ENCODE results near the gene PRLHR.

Gene PRLHR

DNA sequence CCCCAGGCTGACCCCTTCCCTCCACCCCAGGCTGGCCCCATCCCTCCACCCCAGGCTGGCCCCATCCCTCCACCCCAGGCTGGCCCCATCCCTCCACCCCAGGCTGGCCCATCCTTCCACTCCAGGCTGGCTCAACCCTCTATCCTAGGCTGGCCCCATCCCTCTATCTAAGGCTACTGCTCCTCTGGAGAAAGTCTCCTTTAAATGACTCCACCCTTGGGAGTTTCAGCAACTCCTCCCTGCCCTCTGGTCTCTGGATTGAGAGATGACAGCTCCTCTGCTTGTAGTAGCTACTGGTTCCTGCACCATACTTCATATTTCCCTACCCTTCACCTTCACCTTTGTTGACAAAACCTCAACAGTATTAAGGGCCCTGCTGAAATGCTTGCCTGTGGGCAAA, 8.5 kb downstream of the PRLHR start:
- DNase-seq = no peak

DNA sequence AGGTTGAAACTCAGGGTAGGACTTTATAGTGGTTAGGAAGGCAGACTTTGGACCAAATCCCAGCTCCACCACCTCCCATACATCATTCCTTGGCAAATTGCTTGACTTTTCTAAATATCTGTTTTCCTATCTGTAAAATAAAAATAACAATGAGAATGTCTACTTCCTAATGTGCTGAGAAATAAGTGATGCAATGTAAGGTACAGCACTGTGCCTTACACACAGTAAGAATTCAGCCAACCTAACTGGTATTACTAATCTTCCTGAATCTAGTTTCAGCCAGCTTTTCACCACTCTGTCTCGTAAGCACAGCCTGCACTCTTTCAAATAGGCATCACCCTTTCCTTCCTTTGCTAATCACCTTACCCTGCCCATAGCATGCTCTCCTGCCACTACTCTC, 9.7 kb downstream of the PRLHR start:
- no peak for DNase-seq

DNA sequence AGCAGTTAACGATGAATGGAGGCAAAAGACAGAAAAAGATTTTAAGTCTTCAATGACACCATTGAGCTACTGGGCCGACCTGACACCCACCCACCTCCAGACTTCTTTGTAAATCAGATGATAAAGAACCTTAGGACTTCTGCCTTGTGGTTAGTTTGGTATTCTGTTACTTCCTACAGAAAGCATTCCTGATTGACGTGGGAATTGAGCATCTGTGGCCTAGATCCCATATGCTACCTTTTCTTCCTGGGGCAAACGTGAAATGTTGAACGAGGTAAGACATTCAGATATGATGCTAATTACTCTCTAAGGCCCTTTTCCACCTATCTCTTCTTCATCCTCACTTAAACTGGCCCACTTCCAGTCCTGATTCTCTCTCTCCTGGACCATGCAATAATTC, 10.2 kb downstream of the PRLHR start:
- DNase-seq = no peak

DNA sequence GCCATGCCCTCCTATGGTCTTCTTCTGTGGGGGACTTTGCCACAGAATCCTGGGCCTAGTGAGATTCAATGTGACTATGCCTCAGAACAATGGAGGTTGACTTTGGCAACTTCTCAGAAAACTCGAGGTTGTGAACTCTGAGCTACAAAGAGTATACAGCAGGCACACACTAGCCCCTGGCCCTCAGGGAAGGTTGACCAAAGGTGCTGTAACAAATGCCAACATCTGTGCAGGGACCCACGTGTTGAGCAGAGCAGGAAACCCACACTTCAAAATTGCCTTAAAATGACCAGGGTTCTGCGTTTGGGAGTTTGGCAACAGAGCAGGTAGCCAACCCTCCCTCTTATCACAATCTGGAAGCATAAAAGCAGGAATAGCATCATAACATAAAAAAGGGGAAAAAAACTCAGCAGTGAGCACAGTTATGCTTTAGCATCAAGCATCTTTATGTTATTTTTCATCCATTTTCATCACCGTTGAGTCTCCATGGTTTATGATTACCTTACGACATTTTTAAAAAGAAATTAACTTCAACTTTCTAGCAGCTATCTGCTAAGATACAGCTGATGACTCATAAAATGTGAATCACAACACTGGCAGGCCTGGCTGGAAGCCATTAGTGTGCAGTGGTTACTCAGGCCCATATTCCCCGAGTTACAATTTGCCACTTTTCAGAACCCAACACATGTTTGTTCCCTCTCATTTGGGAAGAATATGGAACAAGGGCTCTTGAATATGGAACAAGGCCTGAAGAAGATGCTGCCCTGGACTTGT, 11.1 kb downstream of the PRLHR start:
- no peak for DNase-seq

DNA sequence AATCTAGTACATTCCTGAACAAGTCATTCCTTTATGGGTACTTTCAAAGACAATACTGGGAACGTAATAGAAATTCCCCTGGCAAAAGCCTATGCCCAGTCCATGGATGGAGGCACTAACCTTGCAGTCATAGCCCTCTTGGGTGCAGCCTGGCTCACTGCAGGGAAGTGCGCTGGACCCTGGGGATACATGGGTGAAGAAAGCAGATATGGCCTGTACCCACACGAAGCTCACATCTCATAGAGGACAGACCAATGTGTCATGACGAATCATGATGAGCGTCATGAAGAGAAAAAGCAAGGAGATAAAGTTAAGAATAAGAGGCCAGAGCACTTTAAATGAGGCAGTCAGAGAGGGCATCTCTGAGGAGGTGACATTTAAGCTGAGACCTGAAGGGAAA, 11.8 kb downstream of the PRLHR start:
- DNase-seq = no peak

DNA sequence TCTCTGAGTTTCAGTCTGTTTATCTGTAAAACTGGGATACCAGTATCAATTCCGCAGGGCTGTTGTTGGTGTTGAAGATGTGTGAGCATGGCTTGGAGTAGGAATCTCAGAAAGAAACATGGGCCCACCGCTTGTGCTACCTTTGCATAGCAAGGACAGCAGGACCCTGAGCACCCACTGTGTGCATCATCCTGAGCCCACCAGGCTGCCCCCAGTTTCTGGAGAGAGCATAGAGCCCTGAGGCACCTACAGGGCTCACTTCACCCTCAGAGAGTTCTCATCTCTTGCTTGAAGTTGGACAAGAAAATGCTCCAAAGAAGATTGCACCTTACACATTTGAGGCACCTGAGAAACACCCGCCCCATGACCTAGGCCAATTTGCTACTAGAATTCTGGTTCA, 12.9 kb downstream of the PRLHR start:
- DNase-seq = no peak

DNA sequence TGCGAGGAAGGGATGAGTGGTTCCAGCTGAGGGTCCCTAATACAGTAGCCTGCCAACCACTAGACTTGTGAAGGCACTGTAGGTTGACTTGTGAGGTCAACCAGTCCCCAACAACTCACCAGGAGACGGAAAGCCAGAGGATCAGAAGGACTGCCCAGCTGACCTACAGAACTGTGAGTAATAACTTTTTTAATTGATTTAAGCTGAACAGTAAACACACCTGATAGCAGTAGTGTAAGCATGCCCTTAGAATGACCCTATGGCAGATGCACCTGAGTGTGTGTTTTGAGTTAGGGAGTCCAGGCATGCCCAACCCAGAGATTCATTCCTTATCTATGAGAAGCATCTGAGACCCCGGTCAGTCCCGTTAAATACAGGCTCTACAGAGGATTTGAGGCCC, 14.1 kb downstream of the PRLHR start:
- DNase-seq = no peak

DNA sequence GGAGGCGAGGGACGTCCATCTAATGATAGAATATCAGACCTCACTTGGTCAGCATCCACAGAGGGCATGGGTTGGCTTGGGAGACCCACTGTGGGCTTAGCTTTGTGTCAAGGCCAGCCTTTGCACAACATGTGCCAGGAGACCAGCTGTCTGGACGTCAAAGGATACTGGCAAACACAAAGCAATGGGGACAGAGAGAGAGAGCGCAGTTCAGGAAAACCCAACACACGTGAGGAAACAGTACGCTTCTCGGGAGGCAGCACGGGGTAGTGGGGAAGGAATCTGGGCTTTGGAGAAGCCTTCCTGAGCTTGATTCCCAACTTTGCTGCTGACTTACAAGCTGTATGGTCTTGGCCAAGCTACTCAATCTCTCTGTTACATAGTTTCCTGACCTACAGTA, 14.7 kb downstream of the PRLHR start:
- no peak for DNase-seq

DNA sequence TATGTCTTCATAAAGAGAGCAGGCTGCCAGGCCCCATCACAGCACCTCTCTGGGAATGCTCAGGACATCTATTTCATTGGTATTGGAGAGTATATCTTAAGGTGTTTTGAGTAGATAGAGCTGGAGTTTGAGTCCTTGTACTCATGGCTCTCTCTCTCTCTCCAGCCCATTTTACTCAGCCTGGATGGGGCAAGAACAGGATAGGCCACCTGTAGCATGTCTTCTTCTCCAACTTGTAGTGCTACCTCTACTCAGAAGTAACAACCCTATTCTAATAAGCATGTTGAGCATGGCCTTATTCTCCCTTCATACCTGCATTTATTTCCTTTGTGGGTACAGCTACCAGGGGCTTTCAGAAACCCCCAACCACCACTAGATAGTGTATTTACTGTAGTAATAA, 21.9 kb downstream of the PRLHR start:
- DNase-seq = no peak

DNA sequence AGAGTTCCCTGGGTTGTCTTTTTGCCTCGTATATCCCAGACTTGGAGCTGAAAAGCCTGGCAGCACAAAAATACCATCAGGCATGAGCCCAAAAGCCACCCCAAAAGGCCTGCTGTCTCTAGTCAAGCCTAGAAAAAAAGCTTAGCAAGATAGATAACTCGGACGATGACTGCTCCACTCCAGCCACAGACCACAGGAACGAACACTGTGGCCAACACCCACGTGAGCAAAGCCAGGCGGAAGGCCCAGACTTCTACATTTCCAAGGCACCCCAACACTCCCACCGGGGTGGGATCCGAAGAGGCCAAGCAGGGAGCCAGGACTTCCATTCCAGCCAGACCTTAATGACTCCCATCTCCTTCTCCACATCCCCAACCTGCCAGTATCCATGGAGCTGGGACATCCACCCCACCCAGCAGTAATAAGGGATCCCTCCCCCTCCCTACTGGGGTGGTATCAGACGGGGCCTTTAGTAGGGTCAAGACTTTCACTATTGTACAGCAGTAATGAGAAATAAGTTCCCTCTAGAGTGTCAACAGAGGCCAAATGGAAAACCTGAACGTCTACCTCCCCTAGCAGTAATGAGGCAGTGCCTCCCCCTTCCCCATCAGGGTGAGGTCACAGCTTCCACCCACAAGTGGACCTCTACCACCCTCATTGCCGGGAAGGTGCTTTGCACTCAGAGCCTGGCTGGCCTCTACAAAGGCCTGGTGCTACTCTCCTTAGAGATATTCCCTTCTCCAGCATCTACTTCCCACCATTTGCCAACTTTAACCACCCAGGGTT, 23.0 kb downstream of the PRLHR start:
- DNase-seq = no peak

DNA sequence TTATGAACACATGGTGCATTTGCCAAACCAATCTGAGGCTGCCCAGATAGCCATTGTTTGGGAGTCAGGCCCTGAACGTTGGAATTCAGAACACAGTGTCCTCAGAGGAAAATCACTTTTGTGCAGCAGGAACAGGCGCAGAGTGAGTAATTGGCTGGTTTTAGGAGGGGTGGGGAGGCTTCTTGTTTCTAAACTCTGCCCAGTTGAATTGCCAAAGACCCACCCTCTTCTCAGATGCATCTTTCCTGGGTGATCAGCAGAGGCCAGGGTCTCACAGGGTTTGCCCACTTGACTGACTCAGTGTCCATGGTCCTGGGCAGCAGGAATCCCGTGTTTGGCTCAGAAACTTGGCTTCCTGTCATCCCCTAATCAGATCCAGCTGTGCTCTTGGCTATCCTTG, 24.3 kb downstream of the PRLHR start:
- DNase-seq = no peak

DNA sequence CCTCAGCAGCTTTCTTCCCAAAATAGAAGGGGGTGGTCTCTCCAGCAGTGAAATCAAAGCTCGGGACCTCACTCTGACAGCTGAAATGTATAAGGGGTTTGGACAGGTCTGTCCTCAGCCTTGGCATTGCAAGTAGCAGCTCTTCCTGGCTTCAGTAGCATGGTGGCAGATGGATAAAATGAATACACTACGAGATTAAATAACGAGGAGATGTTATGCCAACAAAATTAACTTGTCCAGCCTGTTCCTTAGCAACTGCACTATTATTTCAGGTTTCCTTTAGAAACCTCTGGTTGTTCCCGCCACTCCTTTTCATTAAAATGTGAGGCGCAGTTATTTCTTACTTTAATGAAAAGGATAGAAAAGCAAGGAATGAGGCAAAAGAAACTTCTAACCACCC, 24.9 kb downstream of the PRLHR start:
- peak; percentile 14 for DNase-seq

DNA sequence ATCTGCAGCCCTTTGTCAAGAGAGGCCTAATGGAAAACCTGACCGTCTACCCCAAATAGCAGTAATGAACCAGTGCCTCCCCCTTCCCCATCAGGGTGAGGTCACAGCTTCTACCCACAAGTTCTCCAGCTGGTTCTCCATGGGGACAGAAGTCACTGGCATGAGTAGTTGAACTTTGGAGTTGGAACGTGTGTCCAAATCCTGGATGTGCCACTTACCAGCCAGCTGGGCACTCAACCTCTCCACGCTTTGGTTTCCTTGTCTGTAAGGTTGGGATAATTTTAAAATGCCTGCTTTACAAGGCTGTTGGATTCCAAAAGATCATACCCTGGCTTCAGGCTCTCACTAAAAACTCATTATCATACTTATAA, 25.6 kb downstream of the PRLHR start:
- no peak for DNase-seq

DNA sequence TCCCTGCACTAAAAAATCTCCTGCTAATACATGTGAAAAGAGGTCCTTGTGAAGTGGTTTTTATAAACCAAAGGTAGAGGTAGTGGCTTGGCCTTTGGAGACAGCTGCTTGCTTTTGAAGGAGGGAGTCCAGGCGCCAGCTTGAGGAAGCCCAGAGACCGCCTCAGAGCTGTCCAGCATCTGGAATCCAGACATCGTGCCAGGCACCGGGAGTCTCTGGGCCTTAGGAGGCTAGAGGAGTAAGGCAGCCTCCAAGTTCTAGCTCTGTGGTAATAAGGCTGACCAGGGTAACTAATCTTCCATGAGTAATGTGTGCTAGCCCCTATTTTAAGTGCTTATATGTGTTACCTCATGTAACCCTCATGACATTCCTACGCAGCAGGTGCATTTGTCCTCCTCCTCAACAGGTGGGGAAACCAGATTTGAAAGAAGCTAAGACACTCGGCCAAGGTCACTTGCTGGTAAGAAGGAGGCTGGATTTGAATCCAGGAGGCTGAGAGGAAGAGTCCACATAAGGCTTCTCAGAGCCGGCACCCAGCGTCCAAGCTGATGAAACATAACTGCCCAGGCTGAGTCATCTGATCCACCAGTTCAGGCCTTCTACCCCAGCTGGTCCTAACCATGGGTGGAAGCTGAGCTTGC, 26.1 kb downstream of the PRLHR start:
- DNase-seq = no peak

DNA sequence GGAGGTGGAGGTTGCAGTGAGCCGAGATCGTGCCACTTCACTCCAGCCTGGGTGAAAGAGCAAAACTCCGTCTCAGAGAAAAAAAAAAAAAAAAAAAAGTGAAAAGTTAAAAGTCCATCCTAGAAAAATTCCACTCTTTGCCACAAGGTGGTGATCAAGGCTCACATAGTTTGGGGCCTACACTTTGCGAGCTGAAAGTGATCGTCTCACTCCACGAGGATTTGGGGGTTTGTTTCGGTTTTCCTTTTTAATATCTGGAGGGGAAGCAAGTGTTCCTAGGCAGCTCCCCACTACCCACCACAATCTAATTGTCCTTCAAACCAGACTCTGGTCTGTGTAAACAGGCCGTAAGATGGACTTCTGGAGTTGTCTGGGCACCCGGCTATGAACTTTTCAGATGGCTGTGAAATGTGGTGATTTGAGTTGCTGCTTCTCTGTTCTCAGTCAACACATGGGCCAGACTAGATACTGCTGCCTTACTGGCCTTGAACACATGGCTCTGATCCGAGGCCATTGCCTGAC, 27.1 kb downstream of the PRLHR start:
- DNase-seq = peak; percentile 5

DNA sequence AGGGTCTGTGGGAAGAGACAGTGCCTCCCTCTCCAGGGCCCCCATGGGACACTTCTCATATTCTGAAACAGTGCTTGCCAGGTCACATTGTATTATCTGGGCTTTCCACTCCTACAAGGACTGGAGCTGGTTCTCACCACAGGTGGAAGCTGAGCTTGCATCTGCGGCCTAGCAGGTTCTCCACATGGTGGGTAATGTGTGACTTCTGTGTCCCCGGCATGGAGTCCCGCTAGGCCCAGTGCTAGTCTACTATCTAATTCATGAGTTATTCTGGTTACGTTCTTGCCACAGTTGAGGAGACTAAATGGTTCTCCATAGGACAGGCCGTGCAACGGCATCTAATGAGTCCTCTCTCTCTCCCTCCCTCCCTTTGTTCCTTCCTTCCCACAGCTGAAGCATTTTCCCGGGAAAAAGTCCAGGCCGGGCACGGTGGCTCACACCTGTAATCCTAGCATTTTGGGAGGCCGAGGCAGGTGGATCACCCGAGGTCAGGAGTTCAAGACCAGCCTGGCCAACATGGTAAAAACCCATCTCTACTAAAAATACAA, 27.7 kb downstream of the PRLHR start:
- no peak for DNase-seq

DNA sequence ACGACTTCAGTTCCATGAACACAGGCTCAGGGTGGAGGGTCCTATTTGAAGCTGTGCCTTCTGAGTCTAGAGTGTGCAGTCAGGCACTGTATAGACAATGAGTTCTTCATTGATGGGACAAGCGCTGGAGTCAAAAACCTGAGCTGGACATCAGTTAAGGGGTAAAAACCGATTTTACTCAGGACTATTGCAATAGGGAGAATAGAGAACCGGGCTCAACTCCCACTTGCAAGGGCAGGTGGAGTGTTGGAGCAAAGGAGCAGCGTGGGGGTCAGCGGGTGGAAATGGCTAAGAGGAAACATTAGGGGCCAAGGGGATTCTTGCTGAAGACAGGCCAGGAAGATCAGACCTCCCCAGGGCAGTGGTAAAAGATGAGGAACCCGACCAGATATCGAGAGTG, 28.5 kb downstream of the PRLHR start:
- no peak for DNase-seq

DNA sequence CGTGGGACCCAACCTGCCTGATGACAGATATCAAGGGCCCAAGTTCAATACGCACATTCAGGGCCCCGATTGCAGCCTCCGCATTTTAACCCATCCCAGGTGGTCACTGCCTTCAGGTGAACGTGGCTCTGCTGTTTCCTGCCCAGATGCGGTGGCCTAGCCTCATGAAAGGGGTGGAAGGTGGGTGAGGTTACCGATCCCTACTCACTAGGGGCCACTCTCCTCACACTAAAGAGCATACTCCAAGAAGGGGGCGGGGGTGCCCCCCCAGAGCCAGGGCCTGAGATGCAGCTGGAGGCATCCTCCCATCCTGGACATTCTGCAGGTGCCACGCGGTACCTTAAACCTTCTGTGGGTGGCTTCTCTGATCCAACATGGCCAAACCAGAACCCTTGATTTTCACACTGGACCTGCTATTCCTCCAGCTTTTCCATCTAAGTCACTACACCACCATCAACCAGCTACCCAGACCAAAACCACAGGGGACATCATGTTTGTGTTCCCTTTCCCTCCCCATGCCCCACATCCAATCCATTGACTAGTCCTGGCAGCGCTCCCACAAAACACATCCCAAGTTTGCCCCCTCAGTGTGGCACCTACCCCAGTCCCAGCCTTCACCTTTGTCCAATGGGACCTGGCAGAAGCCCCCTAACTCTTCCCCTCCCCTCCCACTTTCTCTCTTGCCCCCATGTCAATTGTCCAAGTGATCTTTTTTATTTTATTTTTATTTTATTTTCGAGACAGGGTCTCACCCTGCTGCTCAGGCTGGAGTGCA, 30.0 kb downstream of the PRLHR start:
- no peak for DNase-seq

DNA sequence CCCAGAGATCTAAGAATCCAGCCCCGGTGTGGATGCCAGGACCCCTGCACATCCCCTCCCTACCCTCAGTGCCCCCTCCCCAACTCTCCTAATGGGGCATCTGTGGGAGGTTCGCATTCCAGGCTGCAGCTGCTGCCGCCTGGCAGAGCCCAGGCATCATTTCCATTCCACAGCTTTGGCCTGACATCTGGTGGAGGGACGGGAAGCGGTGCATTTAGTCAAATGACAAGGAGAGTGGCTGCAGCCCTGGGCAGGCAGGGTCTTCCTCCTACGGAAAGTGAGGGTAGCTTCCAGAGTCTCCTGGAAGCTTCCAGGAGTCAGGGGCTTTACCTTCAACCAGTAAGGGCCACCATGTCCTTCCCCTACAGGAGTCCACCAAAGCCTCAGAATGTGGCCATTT, 30.8 kb downstream of the PRLHR start:
- DNase-seq = peak; percentile 4

DNA sequence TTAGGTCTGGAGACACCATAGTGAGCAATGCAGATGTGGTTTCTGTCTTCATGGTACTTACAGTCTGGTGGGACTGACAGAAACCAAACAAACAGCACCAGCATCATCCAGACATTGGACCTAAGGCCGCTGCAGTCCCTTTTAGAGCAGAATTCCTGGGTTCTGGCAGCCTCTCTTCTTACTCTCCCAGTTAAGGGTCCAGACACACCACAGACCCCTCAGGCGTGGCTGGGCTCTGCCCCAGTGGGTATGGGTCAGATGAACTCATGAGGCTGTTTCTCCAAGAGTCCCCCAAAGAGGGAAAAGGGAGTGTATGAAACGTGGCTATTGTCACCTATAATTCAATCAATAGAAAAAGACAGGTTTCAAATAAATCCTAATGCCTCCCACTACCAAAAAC, 31.3 kb downstream of the PRLHR start:
- no peak for DNase-seq

DNA sequence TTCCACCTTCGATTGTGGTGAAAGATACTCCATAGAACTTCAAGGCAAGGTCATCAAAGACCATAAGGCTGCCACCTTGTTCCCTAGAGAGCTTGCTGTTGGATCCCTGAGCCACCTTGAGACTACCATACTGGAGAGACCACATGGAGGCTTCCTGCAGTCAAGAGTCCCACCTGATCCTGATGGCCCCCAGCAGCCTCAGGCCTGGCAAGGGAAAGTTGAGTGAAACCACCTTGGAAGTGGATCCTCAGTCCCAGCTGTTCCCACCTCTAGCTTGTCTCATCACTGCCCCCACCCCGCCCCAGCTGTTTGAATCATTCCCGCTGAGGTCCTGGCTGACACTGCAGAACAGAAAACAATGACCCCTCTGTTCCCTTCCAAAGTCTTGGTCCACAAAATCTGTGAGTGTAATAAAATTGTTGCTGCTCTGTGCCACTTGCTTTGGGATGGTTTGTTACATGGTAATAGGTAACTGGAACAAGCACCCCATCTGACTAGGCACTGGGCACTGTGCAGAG, 32.0 kb downstream of the PRLHR start:
- no peak for DNase-seq

DNA sequence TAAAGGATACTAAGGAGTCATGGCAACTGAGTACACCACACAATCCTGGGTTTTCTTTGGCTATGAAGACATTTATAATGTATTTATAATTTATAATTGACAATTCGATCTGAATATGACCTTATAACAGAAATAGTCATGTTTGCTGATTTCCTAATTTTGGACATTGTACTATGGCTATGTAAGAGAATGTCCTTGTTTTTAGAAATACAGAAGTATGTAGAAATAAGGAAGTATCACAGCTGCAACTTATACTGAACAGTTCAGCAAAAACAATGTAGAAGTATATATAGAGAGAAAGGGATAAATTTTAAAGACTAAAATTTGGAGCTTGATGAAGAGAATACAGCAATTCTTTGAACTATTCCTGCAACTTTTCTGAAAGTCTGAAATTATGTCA, 32.6 kb downstream of the PRLHR start:
- DNase-seq = no peak

DNA sequence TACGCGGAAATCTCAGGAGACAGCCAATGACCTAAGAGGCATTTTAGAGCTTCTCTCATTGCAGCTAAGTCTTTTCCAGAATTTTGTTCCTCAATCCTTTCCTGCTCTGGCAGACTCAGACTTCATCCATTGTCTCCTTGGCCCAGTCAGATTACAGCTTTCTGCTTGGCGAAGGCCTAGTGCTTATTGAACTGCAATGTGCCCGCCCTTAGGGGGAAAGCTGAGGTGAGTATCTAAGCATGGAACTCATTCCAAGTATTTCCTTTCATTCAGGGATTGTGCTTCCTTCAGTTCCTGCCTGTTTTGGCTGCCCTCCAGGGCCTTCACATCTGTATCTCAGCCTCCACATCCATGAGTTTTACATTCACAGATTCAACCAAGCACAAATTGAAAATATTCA, 37.5 kb downstream of the PRLHR start:
- DNase-seq = no peak

Measured in NCI-H748 treated with DMSO at 0.1 percent for 48 hours (cell line).